DOHH2 (cell line): ENCODE data around the gene FN1.

ENCODE experiments used
- EZH2phosphoT487 ChIP-seq: fragments of 200-600 bp; sonication (generic); IDR thresholded peaks from 2 replicates; pipeline ENCODE4 v1.6.1; 2017; ENCODE audit warnings: borderline replicate concordance, mild to moderate bottlenecking, antibody characterized with exemption, low read length, moderate library complexity, mixed read lengths
- TF ChIP-seq, protein P1 (sequence below): fragments of 200-600 bp; sonication (generic); IDR thresholded peaks from one replicate; pipeline ENCODE4 v1.5.1; 2014; ENCODE audit warnings: antibody characterized with exemption, mild to moderate bottlenecking, low read depth, low read length; ENCODE audit not compliant: poor library complexity, severe bottlenecking

DNA sequence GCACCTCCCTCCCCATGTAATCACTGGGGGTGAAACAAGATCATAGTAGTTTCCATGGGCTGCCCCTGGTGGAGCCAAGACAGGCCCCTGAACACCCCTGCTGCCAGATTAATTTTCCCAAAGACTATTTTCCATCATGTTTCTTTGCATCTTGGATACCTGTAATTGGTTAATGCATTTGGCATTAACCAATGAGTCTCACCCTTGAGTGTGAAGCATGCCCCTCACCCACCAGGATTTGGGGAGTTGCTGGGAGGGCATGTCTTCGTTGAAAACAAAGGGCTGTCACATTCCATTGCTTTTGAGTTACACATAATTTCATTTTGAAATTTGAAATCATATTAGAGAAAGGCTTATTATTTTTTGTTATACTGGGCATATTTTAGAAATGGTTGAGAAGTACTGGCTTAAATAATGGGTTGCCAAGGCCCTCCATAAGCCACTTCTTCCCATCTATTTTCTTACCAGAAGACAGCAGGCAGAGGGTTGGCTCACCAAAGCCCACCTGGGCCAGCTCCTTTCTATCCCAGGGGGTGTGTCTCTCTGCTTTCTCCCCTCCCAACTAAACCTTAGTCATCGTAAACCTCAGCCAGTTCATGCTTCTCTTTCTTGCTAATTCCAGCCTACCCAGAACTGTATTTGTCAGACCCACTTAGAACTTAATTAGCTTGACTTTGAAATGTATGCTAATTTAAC lies 72.3 kb downstream of the FN1 start:
- TF ChIP-seq, protein P1, sequence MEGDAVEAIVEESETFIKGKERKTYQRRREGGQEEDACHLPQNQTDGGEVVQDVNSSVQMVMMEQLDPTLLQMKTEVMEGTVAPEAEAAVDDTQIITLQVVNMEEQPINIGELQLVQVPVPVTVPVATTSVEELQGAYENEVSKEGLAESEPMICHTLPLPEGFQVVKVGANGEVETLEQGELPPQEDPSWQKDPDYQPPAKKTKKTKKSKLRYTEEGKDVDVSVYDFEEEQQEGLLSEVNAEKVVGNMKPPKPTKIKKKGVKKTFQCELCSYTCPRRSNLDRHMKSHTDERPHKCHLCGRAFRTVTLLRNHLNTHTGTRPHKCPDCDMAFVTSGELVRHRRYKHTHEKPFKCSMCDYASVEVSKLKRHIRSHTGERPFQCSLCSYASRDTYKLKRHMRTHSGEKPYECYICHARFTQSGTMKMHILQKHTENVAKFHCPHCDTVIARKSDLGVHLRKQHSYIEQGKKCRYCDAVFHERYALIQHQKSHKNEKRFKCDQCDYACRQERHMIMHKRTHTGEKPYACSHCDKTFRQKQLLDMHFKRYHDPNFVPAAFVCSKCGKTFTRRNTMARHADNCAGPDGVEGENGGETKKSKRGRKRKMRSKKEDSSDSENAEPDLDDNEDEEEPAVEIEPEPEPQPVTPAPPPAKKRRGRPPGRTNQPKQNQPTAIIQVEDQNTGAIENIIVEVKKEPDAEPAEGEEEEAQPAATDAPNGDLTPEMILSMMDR = no peak
- TF ChIP-seq EZH2phosphoT487 = no peak
